ENCODE data around the gene IQGAP2.

IQGAP2 gene

DNA sequence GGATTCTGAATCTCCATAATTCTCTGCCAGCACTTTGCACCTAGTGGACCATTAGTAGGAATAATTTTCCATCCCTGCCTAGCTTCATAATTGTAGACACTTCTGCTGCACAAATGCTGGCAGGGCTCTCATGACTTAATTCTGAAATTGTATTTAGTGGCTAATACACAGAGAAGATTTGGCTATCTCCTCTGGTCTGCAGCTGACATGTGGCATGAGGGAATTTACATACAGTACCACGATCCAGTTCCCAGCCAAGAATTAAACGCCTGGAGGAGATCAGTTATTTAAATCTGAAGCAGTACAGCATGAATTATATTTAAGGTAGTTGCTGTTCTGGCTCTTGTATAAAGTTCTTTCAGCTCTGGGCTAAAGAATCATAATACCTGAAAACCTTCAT lies 46.5 kb downstream of the IQGAP2 start:
- WGBS (ENCODE audit: extremely low coverage, insufficient coverage, insufficient read length), result no CpG with 5 or more reads among the region's 2 CpGs

DNA sequence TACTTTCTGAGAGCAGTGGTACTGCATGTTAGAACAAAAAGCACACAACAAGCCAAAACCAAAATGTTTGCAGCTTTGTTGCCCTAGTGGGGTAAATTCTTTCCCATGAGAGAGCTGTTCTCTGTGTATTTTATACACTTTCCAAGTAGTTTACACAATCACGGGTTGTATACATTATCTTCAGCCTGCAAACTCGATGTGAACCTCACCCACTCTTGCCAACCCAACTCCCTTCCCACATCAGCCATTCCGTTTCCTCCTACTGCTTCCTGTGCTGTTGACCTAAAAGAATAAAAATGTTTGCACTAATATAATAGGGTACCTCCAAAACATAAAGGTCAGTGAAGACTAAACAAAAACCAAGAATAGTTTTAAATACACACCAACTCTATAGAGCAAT lies 47.0 kb downstream of the IQGAP2 start:
- Histone ChIP-seq H3K27ac (ENCODE audit: low read depth, low read length) (no peak overlapping the region), H3K14ac (ENCODE audit: low read length) (no peak overlapping the region), H2BK5ac (ENCODE audit: low read depth, low read length, poor library complexity) (no peak overlapping the region), H2BK12ac (ENCODE audit: low read length) (no peak overlapping the region), H3K4me2 (ENCODE audit: low read length) (no peak overlapping the region), H2AK5ac (ENCODE audit: low read length) (no peak overlapping the region), H3K36me3 (ENCODE audit: control insufficient read depth in 1 of 2, insufficient read depth in 2 of 2, low read length in 2 of 2) (peaks cover 0 to 1% of the 10 kb centered on the region in 2 experiments), H2AFZ (ENCODE audit: insufficient read depth, low read length, poor library complexity) (no peak overlapping the region), H4K12ac (ENCODE audit: low read depth, low read length) (no peak overlapping the region), H3K4me3 (ENCODE audit: low read depth, low read length) (no peak overlapping the region), H3K79me2 (ENCODE audit: control insufficient read depth, insufficient read depth, low read length, poor library complexity) (no peaks in the 10 kb centered on the region), H3K9ac (ENCODE audit: low read length) (no peak overlapping the region), H2BK120ac (ENCODE audit: insufficient read depth, low read length, poor library complexity) (no peak overlapping the region), H3K27me3 (ENCODE audit: insufficient read depth, low read length) (no peaks in the 10 kb centered on the region), H3K23ac (ENCODE audit: low read length) (no peak overlapping the region), H3K4me1 (ENCODE audit: control insufficient read depth in 1 of 2, insufficient read depth in 2 of 2, low read length in 2 of 2) (no peaks in the 10 kb centered on the region), H3K4ac (ENCODE audit: low read depth, low read length) (no peak overlapping the region), H3K9me3 (ENCODE audit: insufficient read depth, low read depth, low read length) (no peaks in the 10 kb centered on the region), H3K79me1 (ENCODE audit: low read length) (no peaks in the 10 kb centered on the region), H4K8ac (ENCODE audit: low read depth, low read length) (no peak overlapping the region), H4K91ac (ENCODE audit: low read depth, low read length) (no peak overlapping the region), H3K18ac (ENCODE audit: low read length) (no peak overlapping the region)
- DNase-seq, result no peak
- WGBS (ENCODE audit: extremely low coverage, insufficient coverage, insufficient read length), result no CpG with 5 or more reads among the region's 3 CpGs

More for the DNA sequence above, 46.5 kb downstream of the IQGAP2 start:
- H3K4me2 ChIP-seq (ENCODE audit: low read length), result no peak overlapping the region
- H4K91ac ChIP-seq (ENCODE audit: low read depth, low read length), result no peak overlapping the region
- H3K4me1 ChIP-seq (ENCODE audit: control insufficient read depth in 1 of 2, insufficient read depth in 2 of 2, low read length in 2 of 2), result no peaks in the 10 kb centered on the region
- no peak overlapping the region for H2BK5ac ChIP-seq (ENCODE audit: low read depth, low read length, poor library complexity)
- H4K12ac ChIP-seq (ENCODE audit: low read depth, low read length), result no peak overlapping the region
- H3K27ac ChIP-seq (ENCODE audit: low read depth, low read length), result no peak overlapping the region
- H3K4ac ChIP-seq (ENCODE audit: low read depth, low read length), result no peak overlapping the region
- no peak overlapping the region for H2BK120ac ChIP-seq (ENCODE audit: insufficient read depth, low read length, poor library complexity)
- no peak overlapping the region for H2BK12ac ChIP-seq (ENCODE audit: low read length)
- H3K27me3 ChIP-seq (ENCODE audit: insufficient read depth, low read length), result no peaks in the 10 kb centered on the region
- H3K9ac ChIP-seq (ENCODE audit: low read length), result no peak overlapping the region
- no peak overlapping the region for H3K23ac ChIP-seq (ENCODE audit: low read length)
- no peak overlapping the region for H2AK5ac ChIP-seq (ENCODE audit: low read length)
- no peak overlapping the region for H2AFZ ChIP-seq (ENCODE audit: insufficient read depth, low read length, poor library complexity)
- H3K4me3 ChIP-seq (ENCODE audit: low read depth, low read length), result no peak overlapping the region
- no peak overlapping the region for H3K18ac ChIP-seq (ENCODE audit: low read length)
- no peaks in the 10 kb centered on the region for H3K79me2 ChIP-seq (ENCODE audit: control insufficient read depth, insufficient read depth, low read length, poor library complexity)
- no peak for DNase-seq
- H3K9me3 ChIP-seq (ENCODE audit: insufficient read depth, low read depth, low read length), result no peaks in the 10 kb centered on the region
- H3K36me3 ChIP-seq (ENCODE audit: control insufficient read depth in 1 of 2, insufficient read depth in 2 of 2, low read length in 2 of 2), result peaks cover 0 to 1% of the 10 kb centered on the region in 2 experiments
- no peak overlapping the region for H3K14ac ChIP-seq (ENCODE audit: low read length)
- H4K8ac ChIP-seq (ENCODE audit: low read depth, low read length), result no peak overlapping the region
- no peaks in the 10 kb centered on the region for H3K79me1 ChIP-seq (ENCODE audit: low read length)

DNA sequence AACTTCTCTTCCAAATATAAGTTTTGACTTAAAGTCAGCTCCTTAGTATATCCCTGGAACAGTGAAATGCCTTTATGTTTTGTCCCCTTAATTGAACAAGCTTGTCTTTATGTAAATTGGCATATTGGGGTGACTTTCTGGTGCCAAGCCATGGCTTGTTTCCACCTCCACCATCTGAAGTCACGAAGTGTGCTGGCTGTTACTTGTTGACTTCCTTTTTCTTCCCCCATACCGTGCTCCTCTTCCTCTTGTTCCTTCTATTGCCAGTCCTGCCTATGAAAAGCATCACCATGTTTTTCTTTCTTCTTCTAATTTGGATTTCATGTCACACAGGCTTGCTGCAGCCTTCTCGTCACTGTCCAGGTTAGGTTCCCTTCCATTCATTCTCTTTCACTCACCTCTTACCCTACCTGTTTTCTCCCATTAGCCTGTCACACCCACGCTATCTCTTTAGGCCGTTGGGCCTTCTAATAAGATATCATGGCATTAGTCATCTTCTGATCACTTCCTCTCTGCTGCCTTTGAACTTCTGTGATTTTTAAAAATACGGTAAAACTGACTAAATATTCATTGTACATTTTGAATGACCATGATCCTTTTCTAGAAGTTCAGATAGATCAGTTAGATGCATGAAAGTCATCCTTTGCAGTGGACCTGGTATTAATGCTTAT lies 48.1 kb downstream of the IQGAP2 start:
- Histone ChIP-seq H3K9me3 (ENCODE audit: insufficient read depth, low read depth, low read length) (no peaks in the 10 kb centered on the region), H3K9ac (ENCODE audit: low read length) (no peak overlapping the region), H2AFZ (ENCODE audit: insufficient read depth, low read length, poor library complexity) (no peak overlapping the region), H2AK5ac (ENCODE audit: low read length) (no peak overlapping the region), H3K4me3 (ENCODE audit: low read depth, low read length) (no peak overlapping the region), H4K12ac (ENCODE audit: low read depth, low read length) (no peak overlapping the region), H3K36me3 (ENCODE audit: control insufficient read depth in 1 of 2, insufficient read depth in 2 of 2, low read length in 2 of 2) (peaks cover 0 to 1% of the 10 kb centered on the region in 2 experiments), H3K27me3 (ENCODE audit: insufficient read depth, low read length) (no peaks in the 10 kb centered on the region), H4K91ac (ENCODE audit: low read depth, low read length) (no peak overlapping the region), H2BK12ac (ENCODE audit: low read length) (no peak overlapping the region), H2BK120ac (ENCODE audit: insufficient read depth, low read length, poor library complexity) (no peak overlapping the region), H3K27ac (ENCODE audit: low read depth, low read length) (no peak overlapping the region), H3K79me1 (ENCODE audit: low read length) (no peaks in the 10 kb centered on the region), H4K8ac (ENCODE audit: low read depth, low read length) (no peak overlapping the region), H3K4me1 (ENCODE audit: control insufficient read depth in 1 of 2, insufficient read depth in 2 of 2, low read length in 2 of 2) (no peaks in the 10 kb centered on the region), H3K14ac (ENCODE audit: low read length) (no peak overlapping the region), H3K23ac (ENCODE audit: low read length) (no peak overlapping the region), H3K4me2 (ENCODE audit: low read length) (no peak overlapping the region), H3K4ac (ENCODE audit: low read depth, low read length) (no peak overlapping the region), H3K18ac (ENCODE audit: low read length) (no peak overlapping the region), H3K79me2 (ENCODE audit: control insufficient read depth, insufficient read depth, low read length, poor library complexity) (no peaks in the 10 kb centered on the region), H2BK5ac (ENCODE audit: low read depth, low read length, poor library complexity) (no peak overlapping the region)
- no peak for DNase-seq
- WGBS (ENCODE audit: extremely low coverage, insufficient coverage, insufficient read length), result no CpG with 5 or more reads among the region's 6 CpGs

DNA sequence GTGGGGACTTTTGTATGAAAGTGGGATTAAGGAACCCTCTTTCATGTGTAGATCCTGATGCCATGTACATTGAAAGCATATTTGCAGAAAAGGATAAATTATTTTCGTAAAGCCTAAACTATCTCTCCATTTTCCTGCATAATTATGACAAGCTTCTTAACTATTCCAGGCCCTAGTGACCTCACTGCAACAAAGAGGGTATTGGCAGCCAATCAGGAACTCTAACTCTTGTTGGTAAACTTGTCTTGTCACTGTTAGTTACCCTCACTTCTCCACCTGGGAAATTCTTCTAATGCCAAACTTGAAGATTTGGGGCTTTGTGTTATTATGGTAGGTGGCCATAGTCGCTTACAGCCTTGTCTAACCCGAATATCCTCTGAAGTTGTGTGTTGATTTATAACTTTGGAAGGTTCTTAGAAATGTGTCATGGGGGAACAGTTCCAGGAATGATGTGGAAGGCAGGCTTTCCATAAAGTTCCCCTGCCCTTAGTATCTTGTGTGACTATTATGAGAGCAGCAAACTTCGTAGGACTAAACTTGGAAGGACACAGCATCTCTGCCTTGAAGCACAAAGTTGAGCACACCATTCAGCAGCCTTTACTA lies 52.5 kb downstream of the IQGAP2 start:
- no peak overlapping the region for H3K27ac ChIP-seq (ENCODE audit: low read depth, low read length)
- no peak overlapping the region for H2BK120ac ChIP-seq (ENCODE audit: insufficient read depth, low read length, poor library complexity)
- DNase-seq, result peak; percentile 52 to 77
- peaks cover 2% of the 10 kb centered on the region for H3K9me3 ChIP-seq (ENCODE audit: insufficient read depth, low read depth, low read length)
- H2BK12ac ChIP-seq (ENCODE audit: low read length), result no peak overlapping the region
- H4K12ac ChIP-seq (ENCODE audit: low read depth, low read length), result no peak overlapping the region
- no peaks in the 10 kb centered on the region for H3K79me1 ChIP-seq (ENCODE audit: low read length)
- H4K8ac ChIP-seq (ENCODE audit: low read depth, low read length), result no peak overlapping the region
- no peak overlapping the region for H3K9ac ChIP-seq (ENCODE audit: low read length)
- H2AFZ ChIP-seq (ENCODE audit: insufficient read depth, low read length, poor library complexity), result no peak overlapping the region
- no peak overlapping the region for H3K4me3 ChIP-seq (ENCODE audit: low read depth, low read length)
- H4K91ac ChIP-seq (ENCODE audit: low read depth, low read length), result no peak overlapping the region
- no peak overlapping the region for H2BK5ac ChIP-seq (ENCODE audit: low read depth, low read length, poor library complexity)
- no peak overlapping the region for H3K14ac ChIP-seq (ENCODE audit: low read length)
- H3K4me2 ChIP-seq (ENCODE audit: low read length), result no peak overlapping the region
- no peaks in the 10 kb centered on the region for H3K4me1 ChIP-seq (ENCODE audit: control insufficient read depth in 1 of 2, insufficient read depth in 2 of 2, low read length in 2 of 2)
- WGBS (ENCODE audit: extremely low coverage, insufficient coverage, insufficient read length), result no CpG with 5 or more reads among the region's 4 CpGs
- no peak overlapping the region for H3K4ac ChIP-seq (ENCODE audit: low read depth, low read length)
- H3K23ac ChIP-seq (ENCODE audit: low read length), result no peak overlapping the region
- no peaks in the 10 kb centered on the region for H3K36me3 ChIP-seq (ENCODE audit: control insufficient read depth in 1 of 2, insufficient read depth in 2 of 2, low read length in 2 of 2)
- H2AK5ac ChIP-seq (ENCODE audit: low read length), result no peak overlapping the region
- no peak overlapping the region for H3K18ac ChIP-seq (ENCODE audit: low read length)
- H3K79me2 ChIP-seq (ENCODE audit: control insufficient read depth, insufficient read depth, low read length, poor library complexity), result no peaks in the 10 kb centered on the region
- H3K27me3 ChIP-seq (ENCODE audit: insufficient read depth, low read length), result no peaks in the 10 kb centered on the region

Data from trophoblast cell (in vitro differentiated cells and primary cell).